Measurements from ENCODE around the gene ACKR3.

The ACKR3 gene

DNA sequence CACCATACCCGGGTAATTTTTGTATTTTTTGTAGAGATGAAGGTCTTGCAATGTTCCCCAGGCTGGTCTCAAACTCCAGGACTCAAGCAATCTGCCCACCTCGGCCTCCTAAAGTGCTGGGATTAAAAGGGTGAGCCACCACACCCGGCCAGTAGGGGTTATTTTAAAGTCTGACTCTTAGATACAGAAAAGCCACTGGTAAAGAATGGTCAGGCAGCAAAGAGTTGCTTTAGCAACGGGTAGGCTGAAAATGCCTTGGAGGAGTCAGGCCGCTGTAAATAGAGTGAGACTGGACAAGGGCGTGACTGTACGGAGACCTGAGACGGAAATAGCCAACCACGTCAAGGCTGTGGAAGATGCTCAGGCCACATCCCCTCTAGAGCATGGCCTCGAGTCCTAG is 54.2 kb downstream of the ACKR3 start:
- DNase-seq (ENCODE audit: low spot score), result no peak
- Mint-ChIP-seq H3K27ac (no peak overlapping the region), H3K9me3 (no peaks in the 10 kb centered on the region), H3K27me3 (ENCODE audit: low read depth) (peaks cover 1% of the 10 kb centered on the region), H3K4me1 (ENCODE audit: low read depth) (peaks cover 9% of the 10 kb centered on the region), H3K4me3 (no peak overlapping the region), H3K36me3 (ENCODE audit: low read depth) (no peaks in the 10 kb centered on the region)

DNA sequence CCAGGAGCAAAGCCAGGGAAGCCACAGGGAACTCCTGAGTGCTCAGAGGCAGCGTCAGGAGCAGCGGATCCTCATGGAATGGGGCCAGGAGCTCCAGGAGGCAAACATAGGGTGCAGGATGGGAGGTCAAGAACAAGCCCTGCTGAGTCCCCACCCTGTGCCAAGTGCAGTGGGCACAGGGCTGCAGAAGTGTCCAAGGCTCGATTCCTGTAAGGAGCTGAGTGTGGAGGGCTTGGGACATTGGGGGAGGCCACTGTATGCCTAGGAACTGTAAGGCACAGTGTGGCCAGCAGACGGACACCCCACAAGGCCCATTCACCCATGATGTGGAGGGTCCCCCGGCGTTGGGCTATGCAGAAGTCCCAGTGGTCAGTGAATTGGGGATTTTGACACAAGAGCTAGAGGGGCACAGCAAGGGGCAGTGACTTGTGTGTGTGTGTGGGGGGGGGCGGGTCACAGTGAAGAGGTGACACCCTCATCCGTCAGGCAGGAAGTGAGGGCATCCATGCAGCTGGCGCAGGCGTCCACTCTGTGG is 55.6 kb downstream of the ACKR3 start:
- no peaks in the 10 kb centered on the region for H3K36me3 Mint-ChIP-seq (ENCODE audit: low read depth)
- no peak overlapping the region for H3K4me3 Mint-ChIP-seq
- H3K27ac Mint-ChIP-seq, result no peak overlapping the region
- H3K9me3 Mint-ChIP-seq, result no peaks in the 10 kb centered on the region
- H3K27me3 Mint-ChIP-seq (ENCODE audit: low read depth), result no peaks in the 10 kb centered on the region
- H3K4me1 Mint-ChIP-seq (ENCODE audit: low read depth), result peaks cover 3% of the 10 kb centered on the region
- no peak for DNase-seq (ENCODE audit: low spot score)

DNA sequence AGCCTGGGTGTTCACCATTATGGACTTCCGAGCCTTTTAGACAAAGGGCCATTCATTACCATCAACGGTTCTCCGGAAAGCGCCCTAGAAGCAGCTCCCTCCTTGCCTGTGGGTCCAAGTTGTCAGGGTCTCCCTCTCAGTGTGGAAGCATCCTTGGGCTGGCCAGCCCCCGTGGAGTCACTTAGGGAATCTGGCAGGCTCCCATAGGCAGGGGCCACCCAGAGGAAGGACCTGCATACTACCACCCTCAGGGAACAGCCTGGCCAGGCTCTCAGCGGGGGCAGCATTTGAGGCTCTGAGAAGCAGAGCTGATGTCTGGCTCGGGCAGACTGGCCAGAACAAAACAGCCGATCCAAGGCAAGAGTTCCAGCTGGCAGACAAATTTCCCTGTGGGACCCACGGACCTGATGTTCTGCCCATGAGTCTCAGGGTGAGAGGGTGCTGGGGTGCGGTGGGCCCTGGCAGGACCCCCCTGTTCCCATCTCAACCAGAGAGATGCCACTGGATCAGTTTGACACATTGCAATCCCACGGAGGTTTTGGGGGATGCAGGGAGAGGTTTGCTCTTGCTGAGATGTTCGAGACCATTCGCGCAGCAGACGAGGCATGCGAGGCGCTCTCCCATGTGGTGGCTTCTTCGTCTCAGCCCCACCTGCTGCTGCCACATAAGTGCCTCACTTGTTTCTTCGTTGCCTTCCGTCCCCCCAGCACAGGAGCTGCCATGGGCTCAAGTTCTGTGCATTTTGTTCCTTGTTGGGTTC is 56.9 kb downstream of the ACKR3 start:
- no peaks in the 10 kb centered on the region for H3K4me1 Mint-ChIP-seq (ENCODE audit: low read depth)

DNA sequence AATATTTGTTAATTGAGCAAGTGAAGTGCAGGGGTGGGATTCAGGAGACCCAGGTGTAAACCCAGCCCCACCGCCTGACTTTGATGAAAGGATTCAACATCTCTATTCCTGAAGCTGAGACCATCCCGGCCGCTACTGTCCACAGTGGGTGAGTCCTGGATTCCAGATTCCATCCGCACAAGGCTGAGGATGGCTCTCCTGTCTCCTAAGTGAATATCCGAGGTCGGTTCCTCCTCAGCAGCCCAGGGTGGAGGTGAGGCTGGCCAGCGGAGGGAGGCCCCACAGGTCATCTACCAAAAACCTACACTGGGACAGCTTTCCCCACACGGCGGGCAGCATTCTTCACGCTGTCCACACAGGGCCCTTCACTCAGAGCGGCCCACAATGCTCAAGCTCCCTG is 57.6 kb downstream of the ACKR3 start:
- no peaks in the 10 kb centered on the region for H3K36me3 Mint-ChIP-seq (ENCODE audit: low read depth)
- DNase-seq (ENCODE audit: low spot score), result no peak
- H3K9me3 Mint-ChIP-seq, result no peaks in the 10 kb centered on the region
- no peak overlapping the region for H3K27ac Mint-ChIP-seq
- H3K4me3 Mint-ChIP-seq, result no peak overlapping the region
- no peaks in the 10 kb centered on the region for H3K27me3 Mint-ChIP-seq (ENCODE audit: low read depth)
- peaks cover 1% of the 10 kb centered on the region for H3K4me1 Mint-ChIP-seq (ENCODE audit: low read depth)

More for the DNA sequence above, 56.9 kb downstream of the ACKR3 start:
- Mint-ChIP-seq H3K36me3 (ENCODE audit: low read depth) (no peaks in the 10 kb centered on the region), H3K9me3 (no peaks in the 10 kb centered on the region), H3K27me3 (ENCODE audit: low read depth) (no peaks in the 10 kb centered on the region), H3K27ac (no peak overlapping the region), H3K4me3 (no peak overlapping the region)
- no peak for DNase-seq (ENCODE audit: low spot score)

DNA sequence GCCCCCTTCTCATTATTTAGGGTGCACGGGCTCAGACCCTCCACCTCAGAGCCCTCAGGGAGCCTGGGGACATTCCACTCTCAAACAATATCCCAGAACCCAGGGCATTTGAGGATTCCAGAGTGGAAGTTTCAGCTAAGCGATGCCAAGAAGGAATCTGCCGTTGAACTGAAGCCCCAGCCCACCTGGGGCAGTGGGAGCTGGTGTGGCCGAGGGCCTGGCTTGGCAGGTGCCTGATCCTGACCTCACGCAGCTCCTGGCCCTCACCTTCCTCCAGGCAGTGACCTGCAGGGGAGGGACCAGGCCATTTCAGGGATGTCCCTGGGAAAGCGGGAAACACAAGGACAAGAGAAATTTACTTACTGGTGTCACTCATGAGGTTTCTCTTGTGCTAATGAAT is 58.2 kb downstream of the ACKR3 start:
- DNase-seq (ENCODE audit: low spot score), result no peak
- H3K27ac Mint-ChIP-seq, result no peak overlapping the region
- no peak overlapping the region for H3K4me3 Mint-ChIP-seq
- H3K9me3 Mint-ChIP-seq, result no peaks in the 10 kb centered on the region
- peaks cover 2% of the 10 kb centered on the region for H3K4me1 Mint-ChIP-seq (ENCODE audit: low read depth)
- no peaks in the 10 kb centered on the region for H3K36me3 Mint-ChIP-seq (ENCODE audit: low read depth)
- H3K27me3 Mint-ChIP-seq (ENCODE audit: low read depth), result no peaks in the 10 kb centered on the region

DNA sequence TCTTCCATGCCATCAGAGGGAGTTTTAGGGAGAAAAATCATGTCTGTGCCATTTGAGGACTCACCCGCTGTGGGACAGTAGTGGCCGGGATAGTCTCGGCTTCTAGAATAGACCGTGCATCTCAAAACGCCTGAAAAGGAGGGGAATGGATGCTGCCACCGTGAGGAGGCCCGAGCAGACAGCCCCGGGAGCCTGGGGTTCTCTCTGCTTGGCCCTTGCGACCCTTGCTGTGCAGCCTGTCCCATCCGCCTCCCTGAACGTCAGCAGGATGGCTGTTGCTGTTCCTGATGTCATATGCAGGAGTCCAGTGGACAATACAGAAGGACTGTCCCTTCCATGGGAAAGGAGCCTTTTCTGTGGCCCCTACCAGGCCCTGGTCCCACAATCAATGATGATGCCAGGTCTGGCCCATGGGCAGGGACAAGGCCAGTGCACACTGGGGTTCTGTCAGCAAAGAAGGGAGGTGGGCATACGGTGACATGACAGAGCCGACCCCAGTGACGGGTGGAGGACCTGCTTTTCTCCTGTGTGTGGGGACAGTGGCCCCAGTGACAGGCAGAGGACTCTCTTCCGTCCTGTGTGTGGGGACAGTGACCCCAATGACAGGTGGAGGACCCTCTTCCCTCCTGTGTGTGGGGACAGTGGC is 58.8 kb downstream of the ACKR3 start:
- Mint-ChIP-seq H3K27ac (no peak overlapping the region), H3K9me3 (no peaks in the 10 kb centered on the region), H3K36me3 (ENCODE audit: low read depth) (no peaks in the 10 kb centered on the region), H3K4me1 (ENCODE audit: low read depth) (peaks cover 2% of the 10 kb centered on the region), H3K4me3 (no peak overlapping the region), H3K27me3 (ENCODE audit: low read depth) (no peaks in the 10 kb centered on the region)
- no peak for DNase-seq (ENCODE audit: low spot score)

DNA sequence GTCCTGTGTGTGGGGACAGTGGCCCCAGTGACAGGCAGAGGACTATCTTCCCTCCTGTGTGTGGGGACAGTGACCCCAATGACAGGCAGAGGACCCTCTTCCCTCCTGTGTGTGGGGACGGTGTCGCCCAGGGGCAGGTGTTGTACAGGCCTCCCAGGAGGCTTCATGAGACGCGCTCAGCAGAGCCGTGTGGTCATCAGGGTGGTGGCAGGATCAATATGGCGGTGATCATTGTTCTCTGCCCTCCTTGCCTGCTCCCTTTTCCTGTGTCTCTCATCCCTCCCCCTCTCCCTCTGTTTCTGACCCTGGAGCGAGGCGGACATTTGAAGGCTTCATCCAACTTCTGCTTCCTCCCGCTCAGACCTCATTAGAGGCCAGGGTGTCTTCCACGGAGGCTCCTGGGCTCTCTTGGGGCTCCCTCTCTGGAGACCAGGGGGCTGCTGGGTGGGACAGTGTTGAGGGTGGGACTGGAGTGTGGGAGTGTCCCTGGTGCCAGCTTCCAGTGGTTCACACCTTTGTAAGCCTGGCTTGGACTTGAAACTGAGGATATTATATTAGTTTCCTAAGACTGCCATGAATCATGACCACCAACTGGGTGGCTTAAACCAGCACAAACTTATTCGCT is 59.5 kb downstream of the ACKR3 start:
- Mint-ChIP-seq H3K27ac (no peak overlapping the region), H3K27me3 (ENCODE audit: low read depth) (no peaks in the 10 kb centered on the region)

DNA sequence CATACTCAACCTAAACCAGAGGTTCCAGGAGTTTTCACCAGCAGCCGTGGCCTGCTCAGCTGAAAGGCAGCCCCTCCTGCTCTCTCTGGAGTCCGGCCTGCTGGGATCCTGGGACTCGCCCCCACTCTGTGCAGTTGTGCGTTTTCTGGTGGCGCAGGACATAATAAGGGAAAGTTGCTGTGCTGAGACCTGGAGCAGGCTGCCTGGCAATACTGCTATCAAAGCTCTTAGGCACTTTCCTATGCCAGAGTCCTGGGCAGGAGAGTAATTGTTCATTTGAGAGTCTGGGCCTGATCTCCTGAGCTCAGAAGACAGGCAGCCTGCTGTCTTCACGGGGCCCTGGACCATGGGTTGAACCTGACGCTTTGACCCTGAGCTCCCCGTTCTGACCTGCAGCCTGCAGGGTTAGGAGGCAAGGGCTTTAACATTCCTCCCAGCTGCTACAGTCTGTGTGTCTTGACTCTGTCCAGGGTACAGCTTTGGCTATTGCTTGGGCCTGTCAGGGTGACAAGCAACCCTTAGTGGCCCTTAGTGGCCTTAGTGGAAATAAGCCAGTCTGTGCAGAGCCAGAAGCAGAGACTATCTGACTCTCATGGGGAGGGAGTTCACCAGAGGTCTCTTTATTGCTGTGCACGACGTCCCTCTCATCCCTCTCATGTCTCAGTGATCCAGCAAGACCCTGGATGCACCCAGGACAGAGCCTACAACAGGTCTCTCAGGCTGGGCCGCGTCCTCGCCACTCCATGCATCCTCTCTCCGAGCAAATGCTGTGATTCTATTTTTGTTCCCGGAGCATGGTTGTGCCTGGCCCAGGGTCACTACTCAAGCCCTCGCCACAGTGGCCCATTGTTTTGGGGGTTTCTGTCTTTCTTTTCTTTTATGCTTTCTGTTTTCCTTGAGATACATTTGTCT is 60.6 kb downstream of the ACKR3 start:
- DNase-seq (ENCODE audit: low spot score), result no peak
- peaks cover 2% of the 10 kb centered on the region for H3K4me1 Mint-ChIP-seq (ENCODE audit: low read depth)
- no peaks in the 10 kb centered on the region for H3K36me3 Mint-ChIP-seq (ENCODE audit: low read depth)
- no peak overlapping the region for H3K27ac Mint-ChIP-seq
- H3K9me3 Mint-ChIP-seq, result no peaks in the 10 kb centered on the region
- H3K27me3 Mint-ChIP-seq (ENCODE audit: low read depth), result no peaks in the 10 kb centered on the region
- no peak overlapping the region for H3K4me3 Mint-ChIP-seq

More for the DNA sequence above, 59.5 kb downstream of the ACKR3 start:
- Mint-ChIP-seq H3K9me3 (no peaks in the 10 kb centered on the region), H3K4me1 (ENCODE audit: low read depth) (peaks cover 2% of the 10 kb centered on the region), H3K36me3 (ENCODE audit: low read depth) (no peaks in the 10 kb centered on the region), H3K4me3 (no peak overlapping the region)
- no peak for DNase-seq (ENCODE audit: low spot score)

DNA sequence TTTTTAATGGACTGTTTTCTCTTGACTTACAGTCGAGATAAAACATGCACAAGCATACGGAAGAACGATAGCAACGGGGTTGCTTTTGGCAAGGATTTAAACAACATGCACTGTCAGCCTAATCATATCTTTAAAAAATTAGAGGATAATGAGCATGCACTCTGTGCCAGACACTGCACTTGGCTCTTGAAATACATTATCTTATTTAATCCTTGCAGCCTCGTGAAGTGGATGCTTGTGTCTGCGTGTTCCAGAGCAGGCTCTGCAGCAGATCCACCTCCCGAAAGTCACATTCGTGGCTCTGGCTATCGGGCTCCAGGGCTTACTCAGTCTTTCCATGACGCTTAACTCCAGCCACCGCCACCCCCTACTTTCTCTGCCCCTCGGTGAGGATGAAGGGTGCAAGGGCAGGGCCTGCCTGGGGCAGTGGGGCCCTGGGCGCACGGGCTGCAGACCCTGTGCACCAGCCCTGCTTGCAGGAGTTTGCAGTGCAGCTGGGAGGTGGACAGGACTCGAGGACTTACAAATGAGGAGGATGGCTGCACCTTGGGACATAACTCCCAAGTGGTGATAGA is 61.7 kb downstream of the ACKR3 start:
- Mint-ChIP-seq H3K9me3 (no peaks in the 10 kb centered on the region), H3K27ac (no peak overlapping the region), H3K36me3 (ENCODE audit: low read depth) (no peaks in the 10 kb centered on the region), H3K27me3 (ENCODE audit: low read depth) (no peaks in the 10 kb centered on the region), H3K4me3 (no peak overlapping the region), H3K4me1 (ENCODE audit: low read depth) (peaks cover 2% of the 10 kb centered on the region)
- no peak for DNase-seq (ENCODE audit: low spot score)

DNA sequence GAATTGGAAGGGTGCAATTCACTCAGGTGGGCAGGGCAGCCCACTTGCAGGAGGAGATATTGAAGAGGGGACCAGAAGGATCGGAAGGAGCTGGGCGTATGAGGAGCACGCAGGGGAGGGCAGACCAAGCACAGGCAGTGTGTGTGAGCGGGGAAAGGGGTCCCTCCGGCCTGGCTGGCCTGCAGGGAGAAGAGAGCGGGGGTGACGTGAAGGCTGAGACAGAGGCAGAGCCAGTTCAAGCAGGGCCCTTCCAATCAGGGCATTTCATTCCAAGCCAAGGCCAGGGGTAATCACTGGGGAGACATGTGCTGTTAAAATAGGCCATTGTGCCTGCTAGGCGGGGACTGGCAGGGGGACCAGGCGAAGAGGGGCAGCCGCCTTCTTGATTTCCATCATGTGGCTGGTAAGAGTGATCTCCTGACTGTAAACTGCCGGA is 62.2 kb downstream of the ACKR3 start:
- H3K4me3 Mint-ChIP-seq, result no peak overlapping the region
- H3K27me3 Mint-ChIP-seq (ENCODE audit: low read depth), result no peaks in the 10 kb centered on the region
- no peak overlapping the region for H3K27ac Mint-ChIP-seq
- H3K36me3 Mint-ChIP-seq (ENCODE audit: low read depth), result no peaks in the 10 kb centered on the region
- DNase-seq (ENCODE audit: low spot score), result no peak
- H3K4me1 Mint-ChIP-seq (ENCODE audit: low read depth), result peaks cover 2% of the 10 kb centered on the region
- no peaks in the 10 kb centered on the region for H3K9me3 Mint-ChIP-seq

Data from T-helper 2 cell treated with Interferon-gamma antibody and Interleukin-4, amounts not matched to agents 5 μg/mL and 100 μg/mL, for 36 hours (primary cell).